Glomerular visceral epithelial cell (primary cell): Measurements from ENCODE around the gene SCLY.
"Not testable (repeated sequence)": the region's sequence is repeated elsewhere in the genome, so short reads cannot be mapped to it uniquely, and the experiment has no call there.

Source experiments
- DNase-seq: peaks from one replicate; pipeline ENCODE4 v3.0.0-alpha.2; 2016; ENCODE audit errors: extremely low spot score

The SCLY gene

GRCh38 chr2:238039985-238040384 lies 20.8 kb upstream of the SCLY start:
- DNase-seq: no peak

- no peak for DNase-seq
Observed at GRCh38 chr2:238040918-238041317, 19.9 kb upstream of the SCLY start.

GRCh38 chr2:238042090-238042489 lies 18.7 kb upstream of the SCLY start:
- no peak for DNase-seq

GRCh38 chr2:238042849-238043584 lies 17.8 kb upstream of the SCLY start:
- DNase-seq: no peak

- no peak for DNase-seq
Observed at GRCh38 chr2:238043851-238044250, 16.9 kb upstream of the SCLY start.

GRCh38 chr2:238045575-238045974 lies 15.2 kb upstream of the SCLY start:
- DNase-seq: no peak

- no peak for DNase-seq
Observed at GRCh38 chr2:238046725-238047270, 14.0 kb upstream of the SCLY start.

- no peak for DNase-seq
Observed at GRCh38 chr2:238053191-238053776, 7.5 kb upstream of the SCLY start.

- no peak for DNase-seq
Observed at GRCh38 chr2:238055841-238056240, 5.0 kb upstream of the SCLY start.

- DNase-seq: not testable (repeated sequence)
Observed at GRCh38 chr2:238057696-238058575, 2.9 kb upstream of the SCLY start.

GRCh38 chr2:238059505-238059904 lies 1.3 kb upstream of the SCLY start:
- DNase-seq: no peak

- DNase-seq: no peak
Observed at GRCh38 chr2:238060096-238060541, 682 bp upstream of the SCLY start.

GRCh38 chr2:238061315-238062202 lies 758 bp downstream of the SCLY start:
- peak; percentile 68 for DNase-seq

- no peak for DNase-seq
Observed at GRCh38 chr2:238063414-238064189, 2.8 kb downstream of the SCLY start.

- DNase-seq: no peak
Observed at GRCh38 chr2:238064376-238064775, 3.6 kb downstream of the SCLY start.

GRCh38 chr2:238065071-238065846 lies 4.5 kb downstream of the SCLY start:
- no peak for DNase-seq

- DNase-seq: no peak
Observed at GRCh38 chr2:238066218-238066617, 5.4 kb downstream of the SCLY start.

- not testable (repeated sequence) for DNase-seq
Observed at GRCh38 chr2:238066718-238067117, 5.9 kb downstream of the SCLY start.

GRCh38 chr2:238067939-238068338 lies 7.1 kb downstream of the SCLY start:
- DNase-seq: no peak
